Vagina (tissue), 2 donors: ENCODE results near the gene SYNE1.

ENCODE experiments used
- CTCF ChIP-seq, 3 experiments: fragments of 450-650 bp in 2 of 3; fragments of 200-600 bp in 1 of 3; sonication (generic) in 1 of 3; IDR thresholded peaks; one replicate each; pipeline ENCODE4 v1.5.1; 2017 to 2019; ENCODE audit warnings: antibody characterized with exemption in 3 of 3, mild to moderate bottlenecking in 2 of 3, moderate library complexity in 2 of 3
- POLR2A ChIP-seq, 2 donors: fragments of 450-650 bp; IDR thresholded peaks; one replicate each; pipeline ENCODE4 v1.6.1; 2017; ENCODE audit warnings: antibody characterized with exemption in 2 of 2, mild to moderate bottlenecking in 2 of 2, moderate library complexity in 2 of 2

- TF ChIP-seq CTCF (IDR thresholded peaks at IDR 0.05) (no peak), POLR2A (IDR thresholded peaks at IDR 0.05) (no peak)
Observed at GRCh38 chr6:152585236-152585635, 51.9 kb downstream of the SYNE1 start.
